Hepatic stellate cell (primary cell): ENCODE results near the gene HEMK1.

Source experiments
- DNase-seq: peaks from one replicate; pipeline ENCODE4 v3.0.0; 2011; ENCODE audit warnings: low spot score

Gene HEMK1

DNA sequence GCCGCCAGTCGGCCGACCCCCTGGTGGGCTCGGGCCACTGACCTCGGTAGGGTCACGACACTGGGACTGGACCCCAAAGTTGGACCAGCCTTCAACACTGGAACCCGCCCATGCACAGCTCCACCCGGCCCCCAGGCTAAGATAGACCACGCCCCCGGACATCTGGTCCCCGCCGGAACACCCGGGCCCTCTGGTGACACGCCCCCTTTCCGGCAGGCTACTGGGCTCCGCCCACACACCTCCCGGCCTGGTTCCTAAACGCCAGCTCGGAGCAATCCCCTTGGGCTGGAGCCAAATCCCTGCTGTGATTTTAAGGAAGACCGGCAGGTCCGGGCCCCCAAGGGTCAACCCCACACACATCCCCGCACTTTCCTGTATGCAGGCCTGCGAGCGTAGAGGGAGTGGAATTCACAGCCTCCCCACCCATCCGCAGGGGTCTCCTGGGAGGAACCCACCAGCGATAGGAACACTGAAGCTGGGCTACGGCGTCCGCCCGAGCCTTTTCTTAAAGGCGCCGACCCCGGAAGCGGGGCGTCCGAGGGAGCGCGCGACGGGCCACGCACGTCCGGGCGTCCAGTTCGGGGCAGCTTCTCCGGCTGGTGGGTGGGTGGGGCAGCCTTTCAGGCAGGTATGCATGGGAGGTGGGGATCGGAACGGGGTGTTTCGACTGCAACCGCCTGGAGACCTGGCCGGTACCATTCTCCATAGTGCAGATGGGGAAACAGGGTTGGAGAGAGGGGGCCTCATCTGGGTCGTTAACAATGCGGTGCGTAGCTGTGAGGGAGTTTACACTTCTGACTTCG lies at the start of gene HEMK1:
HEMK1 (plus strand) TSS at position 576 of the 803 bp plus-strand sequence. CDS start 1,583 bp downstream, outside the sequence.
- peak; percentile 100 for DNase-seq

- no peak for DNase-seq
These were observed 48.5 kb upstream of the HEMK1 start for GRCh38 chr3:50520849-50521248.

- DNase-seq = no peak
These were observed 47.8 kb upstream of the HEMK1 start for GRCh38 chr3:50521572-50521971.

DNA sequence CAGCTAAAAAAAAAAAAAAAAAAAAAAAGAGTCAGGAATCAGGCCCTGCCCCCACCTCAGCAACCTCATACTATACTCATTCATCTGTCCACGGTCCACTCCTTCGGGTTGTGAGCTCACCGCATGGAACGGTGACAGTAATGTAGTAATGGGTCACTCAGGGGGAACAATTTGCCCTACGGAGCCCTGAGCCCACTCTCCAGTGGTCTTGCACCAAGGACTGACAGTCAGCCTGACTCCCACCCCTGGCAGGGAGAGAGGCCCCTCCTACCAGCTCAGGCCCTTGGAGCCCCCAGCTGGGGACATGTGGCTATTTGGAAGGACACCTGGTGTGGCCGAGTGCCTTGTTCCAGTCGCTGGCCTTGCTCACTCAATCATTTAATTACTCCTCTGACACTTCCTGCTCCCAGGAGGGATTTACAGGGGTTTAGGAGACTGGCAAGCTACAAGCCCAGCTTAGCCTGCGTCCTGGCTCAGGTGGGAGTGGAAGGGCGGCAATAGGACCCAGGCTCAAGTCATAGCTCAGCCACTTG lies 46.0 kb upstream of the HEMK1 start:
- no peak for DNase-seq

- no peak for DNase-seq
These were observed 44.6 kb upstream of the HEMK1 start for GRCh38 chr3:50524746-50525145.

DNA sequence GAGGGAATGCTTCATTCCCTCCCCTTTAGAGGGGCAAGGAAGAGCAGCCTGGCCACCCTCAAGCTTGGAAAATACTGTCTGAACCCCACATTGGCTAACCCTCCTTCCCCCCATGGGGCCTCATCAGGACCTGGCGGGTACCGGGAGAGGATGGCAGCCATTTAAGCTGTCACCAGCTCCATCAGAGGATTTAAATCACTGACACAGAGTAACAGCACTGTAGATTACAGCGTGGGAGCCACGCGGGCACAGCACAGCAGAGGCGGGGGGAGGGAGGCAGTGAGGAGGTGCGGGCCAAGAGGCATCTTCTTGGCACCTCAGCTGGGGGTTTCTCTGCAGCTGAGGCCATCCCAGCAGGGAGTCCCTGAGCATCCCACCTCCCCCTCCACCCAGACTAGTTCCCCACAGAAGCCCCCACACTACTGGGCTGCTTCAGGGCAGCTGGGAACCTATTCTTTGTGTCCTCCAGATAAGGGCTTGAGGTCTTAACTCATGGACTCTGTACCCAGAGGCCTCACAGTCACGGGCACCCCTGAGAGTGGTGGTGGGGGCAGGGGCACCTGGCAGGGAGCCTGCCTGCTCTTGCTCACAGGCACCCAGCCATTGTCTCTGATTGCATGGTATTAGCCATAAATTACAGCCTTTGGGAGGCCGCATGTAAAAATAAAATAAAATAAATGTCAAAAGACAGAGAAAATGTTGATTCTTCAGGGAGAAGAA lies 44.0 kb upstream of the HEMK1 start:
- no peak for DNase-seq

- peak; percentile 40 for DNase-seq
These were observed 43.3 kb upstream of the HEMK1 start for GRCh38 chr3:50525987-50526386.

DNA sequence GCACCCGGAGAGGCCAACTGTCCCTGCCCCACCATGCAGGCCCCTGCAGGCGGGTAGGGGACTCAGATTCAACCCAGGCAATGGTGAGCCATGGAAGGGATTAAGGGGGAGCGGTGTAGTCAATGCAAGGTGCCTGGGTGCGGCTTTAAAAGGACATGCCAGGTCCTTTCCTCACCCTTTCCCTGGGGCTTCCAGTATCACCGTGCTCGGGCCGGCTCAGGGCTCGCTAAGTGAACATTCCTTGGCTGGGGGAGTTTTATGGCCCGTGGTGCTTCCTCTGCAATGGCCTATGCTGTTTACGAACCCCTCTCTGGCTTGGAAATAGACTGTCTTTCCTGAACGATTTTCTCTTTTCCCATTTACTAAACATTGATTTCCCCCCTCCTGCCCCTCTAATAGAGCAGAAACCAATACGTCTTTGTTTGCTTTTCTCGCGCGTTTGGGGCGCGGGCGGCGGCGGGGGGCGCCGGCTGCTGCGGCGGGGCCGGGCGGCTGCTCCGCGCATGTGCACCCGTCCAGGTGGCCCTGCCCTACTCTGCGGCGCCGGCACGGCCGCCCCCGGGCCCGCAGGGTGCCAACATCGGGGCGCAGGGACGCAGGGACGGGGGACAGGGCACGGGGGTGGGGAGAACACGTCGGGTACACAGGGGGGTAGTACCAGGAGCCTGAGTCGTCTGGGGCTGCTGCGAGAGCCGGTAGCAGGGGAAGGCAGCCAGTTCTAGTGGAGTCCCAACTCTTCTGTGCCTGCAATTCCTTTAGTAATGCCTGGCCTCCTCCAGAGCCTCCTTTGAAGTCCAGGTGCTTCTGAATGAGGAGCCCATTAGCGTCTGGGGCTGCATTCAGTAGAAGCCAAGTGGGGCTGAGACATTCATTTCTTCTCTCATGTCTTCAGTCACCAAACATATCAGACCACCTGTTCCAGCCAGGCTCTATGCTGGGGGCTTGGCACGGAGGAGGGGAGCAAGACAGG lies 39.0 kb upstream of the HEMK1 start:
- DNase-seq = no peak

DNA sequence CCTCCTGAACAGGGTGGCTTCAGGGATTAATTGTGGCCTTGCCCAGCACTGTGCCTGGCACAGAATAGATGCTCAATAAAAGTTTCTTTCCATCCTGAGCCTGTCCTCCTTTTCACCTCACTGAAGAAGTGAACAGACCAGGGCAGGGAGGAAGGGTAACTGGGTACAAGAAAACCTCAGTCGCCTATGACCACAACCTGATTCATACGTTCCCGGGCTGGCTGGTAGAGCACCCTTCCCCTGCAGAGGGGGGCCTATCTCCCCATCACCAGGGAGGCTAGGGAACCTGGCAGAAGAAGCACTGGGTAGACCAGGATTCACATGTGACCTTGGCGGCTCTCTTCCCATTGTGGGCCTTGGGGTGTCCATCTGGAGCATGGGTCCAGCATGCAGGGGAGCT lies 38.1 kb upstream of the HEMK1 start:
- DNase-seq = no peak

DNA sequence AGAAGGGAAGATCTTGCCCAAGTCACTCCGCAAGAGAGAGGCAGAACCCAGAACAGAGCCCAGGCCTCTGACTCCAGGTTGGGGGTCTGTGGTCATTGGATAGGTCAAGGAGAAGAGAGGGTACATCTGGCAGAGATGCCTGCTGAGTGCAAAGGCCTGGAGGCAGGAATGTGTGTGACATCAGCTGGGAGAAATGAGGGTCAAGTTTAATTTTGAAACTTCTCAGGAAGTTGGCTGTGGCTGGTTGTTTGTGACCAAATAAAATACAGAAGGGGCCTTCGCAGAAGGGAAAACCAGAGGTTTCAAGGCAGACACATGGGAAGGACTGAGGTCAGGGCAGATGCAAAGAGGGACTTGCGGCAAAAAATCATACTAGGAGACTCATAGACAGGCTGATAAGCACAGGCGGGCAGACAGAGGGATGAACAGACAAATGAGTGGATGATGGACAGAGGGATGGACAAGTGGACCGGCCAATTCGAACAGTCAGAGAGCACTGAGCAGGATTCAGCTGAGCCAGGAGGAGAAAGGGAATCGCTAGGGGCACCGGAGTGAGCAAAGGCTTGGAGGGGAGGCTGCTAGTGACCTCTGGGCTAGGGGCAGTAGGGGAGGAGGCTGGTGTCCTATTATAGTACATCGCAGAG lies 37.1 kb upstream of the HEMK1 start:
- DNase-seq = peak; percentile 62

DNA sequence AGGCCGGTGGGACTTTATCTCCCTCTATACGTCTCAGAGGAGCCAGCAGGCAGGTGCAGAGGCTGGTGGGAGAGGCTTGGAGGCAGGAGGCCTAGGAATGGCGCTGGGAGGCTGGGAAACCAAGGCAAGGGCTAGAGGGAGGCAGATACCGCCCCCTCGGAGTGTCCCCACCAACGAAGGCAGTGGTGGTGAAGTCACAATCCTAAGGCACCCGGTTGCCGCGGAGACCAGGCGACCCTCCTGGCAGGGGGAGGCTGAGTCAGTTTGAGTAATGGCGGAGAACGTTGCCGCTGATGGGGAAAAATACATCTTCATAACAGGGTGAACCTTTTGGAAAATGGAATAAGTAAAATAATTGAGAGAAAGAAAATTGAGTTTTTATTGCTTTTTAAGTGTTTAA lies 36.0 kb upstream of the HEMK1 start:
- no peak for DNase-seq

DNA sequence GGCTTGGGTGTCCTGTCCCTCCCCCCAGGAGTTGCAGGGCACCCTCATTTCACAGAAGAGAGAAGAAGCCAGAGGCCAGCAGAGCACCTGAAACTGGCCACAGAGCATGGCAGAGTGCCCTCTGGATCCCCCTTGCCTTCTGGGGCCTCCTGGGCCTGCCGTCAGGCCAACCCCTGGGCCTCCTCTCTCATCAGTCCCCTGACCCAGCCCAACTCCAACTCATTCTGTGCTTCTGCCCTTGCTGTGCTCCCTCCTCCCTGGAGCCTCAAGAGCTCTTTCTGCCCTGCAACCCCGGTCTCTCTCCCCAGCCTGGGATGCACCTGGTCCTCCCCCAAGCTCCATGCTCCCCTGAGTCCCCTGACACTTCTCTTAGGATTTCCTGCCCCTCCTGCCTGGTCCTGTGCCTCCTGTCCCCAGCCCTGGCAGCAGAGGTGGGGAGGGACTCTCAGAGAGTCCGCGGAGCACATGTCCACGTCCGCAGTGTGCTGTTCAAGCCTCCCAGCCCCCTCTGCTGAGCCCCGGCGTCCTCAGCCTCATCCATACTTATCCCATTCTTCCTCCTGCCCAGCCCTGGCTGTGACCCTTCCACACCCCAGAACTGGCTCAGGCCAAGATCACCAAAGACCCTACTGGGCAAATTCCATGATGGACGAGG lies 35.4 kb upstream of the HEMK1 start:
- DNase-seq = no peak

GRCh38 chr3:50534681-50535330 lies 34.5 kb upstream of the HEMK1 start:
- no peak for DNase-seq

DNA sequence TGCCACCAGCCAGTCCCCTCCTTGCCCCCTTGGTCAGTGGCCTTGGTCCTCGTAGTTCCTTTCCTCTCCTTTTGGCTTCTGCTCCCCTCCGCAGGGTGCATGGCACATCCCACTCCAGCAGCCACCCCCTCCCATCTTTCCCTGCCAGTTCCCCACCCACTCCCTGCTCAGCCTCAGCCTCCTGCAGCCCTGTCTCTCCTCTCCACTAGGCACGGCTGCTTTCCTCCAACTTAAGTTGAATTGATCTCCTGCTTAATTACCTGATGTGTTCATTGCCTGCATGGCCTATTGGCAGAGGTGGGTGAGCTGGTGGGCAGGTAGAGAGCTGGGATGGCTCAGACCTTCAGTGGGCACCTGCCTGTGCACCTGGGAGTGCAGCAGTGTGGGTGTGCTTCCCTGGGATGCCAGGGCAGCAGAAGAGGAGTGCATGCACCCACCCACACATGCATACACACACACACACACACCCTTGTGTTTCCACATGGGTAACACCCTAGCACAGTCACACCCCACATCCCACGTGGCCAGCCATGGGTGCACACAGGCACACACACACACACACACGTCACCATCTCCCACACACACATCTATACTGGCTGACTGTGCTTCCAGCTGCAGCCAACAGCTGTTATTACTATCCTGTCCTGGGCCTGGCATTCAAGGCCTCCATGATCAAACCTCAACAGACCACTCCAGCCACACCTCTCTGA lies 32.7 kb upstream of the HEMK1 start:
- DNase-seq = no peak

- DNase-seq = no peak
These were observed 31.7 kb upstream of the HEMK1 start for GRCh38 chr3:50537421-50538129.

DNA sequence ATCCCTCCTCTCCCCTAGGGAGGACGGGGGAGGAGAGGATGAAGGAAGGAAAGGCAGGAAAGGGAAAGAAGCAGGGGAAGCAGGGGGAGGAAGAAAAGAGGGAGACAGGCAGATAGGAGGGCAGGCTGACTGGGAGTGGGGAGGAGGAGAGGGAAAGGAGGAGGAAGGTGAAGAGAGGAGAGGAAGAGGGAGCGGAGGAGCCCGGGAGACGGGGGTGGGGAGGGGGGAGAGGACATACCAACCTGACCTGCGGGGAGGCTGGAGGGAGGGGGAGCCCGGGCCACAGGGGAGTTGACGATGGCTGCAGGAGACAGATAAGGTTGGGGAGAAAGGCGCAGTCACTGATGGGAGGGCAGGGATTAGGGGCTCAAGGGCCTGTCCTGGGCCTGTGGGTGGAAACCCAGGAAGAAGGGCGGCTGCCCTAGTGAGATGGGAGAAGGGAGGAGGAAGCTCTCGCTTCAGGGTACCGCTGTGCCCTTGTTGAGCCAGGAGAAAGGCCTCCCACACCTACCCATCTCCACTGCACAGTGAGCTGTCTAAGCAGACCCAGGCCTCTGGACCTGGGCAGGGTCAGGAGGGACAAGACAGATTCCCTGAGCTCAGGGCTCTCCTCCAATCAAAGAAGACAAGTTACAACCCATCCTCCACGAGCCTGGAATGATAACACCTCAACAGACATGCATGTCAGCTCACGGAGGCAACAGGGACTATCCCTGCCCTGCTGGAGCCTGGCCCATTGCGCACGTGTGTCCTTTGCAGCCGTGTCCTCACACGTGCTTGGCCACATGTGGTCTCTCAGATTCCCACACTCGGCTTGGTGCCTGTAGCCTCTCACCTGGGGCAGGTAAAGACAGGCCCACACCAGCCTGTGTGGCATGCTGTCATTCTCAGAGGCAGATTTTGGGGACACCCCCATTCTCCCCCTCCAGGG lies 29.7 kb upstream of the HEMK1 start:
- no peak for DNase-seq

DNA sequence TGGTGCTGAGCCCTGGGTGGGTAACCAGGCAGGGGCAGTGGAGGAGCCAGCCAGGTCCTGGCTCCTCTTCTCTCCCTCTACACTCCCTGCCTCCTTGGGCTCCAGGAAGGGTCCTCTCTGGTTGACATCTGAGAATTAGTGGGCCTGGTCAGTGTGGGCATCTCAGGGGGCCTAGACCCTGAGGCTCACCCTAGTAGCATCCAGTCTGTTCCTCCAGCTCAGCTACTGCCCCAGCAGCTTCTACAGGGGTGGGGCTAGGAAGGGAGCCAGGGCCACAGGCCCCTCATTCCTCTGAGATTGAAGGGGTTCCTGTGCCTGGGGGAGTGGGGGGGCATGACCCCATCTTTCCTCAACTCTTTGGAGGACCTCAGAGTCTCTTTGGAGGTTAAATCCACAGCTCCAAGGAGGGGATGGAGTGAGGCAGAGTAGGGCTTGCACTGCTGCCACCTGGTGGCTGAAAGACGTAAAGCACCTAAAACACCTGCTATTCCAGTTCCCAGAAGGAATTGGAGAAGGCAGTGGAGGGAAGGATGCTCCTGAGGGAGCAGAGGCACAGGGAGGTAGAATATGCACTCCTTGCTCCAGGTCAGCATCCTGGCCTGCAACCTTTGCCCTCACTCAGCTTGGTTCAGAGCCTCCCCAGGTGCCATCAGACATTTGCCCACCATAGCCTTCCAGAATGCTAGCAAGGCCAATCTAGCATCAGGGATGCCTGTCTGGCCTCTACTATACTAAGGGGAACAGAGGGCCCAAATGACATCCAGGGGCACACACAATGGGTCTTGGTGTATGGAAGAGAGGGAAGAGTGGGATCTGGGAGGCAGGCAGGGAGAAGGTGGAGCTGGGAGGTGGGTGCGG lies 26.9 kb upstream of the HEMK1 start:
- peak; percentile 93 for DNase-seq
